NK-92 treated with Interleukin-12 subunit alpha and Interleukin-12 subunit beta, amount 100 ng/mL, for 24 hours (cell line): Measurements from ENCODE around the gene ZBED1.
"Not testable (repeated sequence)": the region's sequence is repeated elsewhere in the genome, so short reads cannot be mapped to it uniquely, and the experiment has no call there.

Experiments
- DNase-seq: peaks from one replicate; lab custom pipeline; 2025; lab: John Stamatoyannopoulos, UW

ZBED1 gene

DNA sequence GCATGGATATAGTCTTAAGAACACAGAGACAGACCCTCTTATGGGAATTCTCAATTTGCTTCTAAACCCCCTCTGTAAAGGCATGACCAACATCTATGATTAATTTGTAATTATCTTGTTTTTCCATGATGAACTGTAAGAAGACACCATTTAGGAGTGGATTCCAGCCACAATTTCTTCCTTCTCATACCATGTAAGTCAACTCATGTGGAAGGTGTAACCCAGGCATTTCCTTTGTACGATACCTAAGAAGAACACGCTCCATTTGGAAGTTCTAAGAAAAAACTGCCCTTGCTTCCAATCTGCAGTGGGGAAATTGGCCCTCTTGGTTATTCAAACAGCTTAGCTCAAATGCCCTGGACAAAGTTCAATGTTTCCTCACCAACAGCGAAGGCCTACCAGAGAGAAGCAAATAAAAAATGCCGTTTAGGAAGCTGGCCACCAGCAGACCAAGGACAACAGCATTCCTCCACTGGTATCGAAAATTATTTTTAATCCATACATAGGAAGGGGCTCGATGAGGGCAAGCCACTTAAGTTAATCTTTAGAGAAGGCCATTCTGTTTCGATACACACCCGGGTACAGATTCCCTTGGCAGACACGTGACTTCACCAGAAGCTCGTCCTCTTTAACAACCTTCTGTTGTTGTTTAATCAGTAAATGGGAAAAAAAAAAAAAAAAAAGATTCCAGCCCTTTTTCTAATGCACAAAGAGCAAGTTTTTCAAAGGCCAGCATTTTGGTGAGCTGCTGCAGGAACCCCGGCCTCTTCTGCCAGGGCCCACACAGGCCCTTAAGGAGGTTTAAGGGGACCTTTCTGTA lies 2.6 kb downstream of the ZBED1 start:
- no peak for DNase-seq

DNA sequence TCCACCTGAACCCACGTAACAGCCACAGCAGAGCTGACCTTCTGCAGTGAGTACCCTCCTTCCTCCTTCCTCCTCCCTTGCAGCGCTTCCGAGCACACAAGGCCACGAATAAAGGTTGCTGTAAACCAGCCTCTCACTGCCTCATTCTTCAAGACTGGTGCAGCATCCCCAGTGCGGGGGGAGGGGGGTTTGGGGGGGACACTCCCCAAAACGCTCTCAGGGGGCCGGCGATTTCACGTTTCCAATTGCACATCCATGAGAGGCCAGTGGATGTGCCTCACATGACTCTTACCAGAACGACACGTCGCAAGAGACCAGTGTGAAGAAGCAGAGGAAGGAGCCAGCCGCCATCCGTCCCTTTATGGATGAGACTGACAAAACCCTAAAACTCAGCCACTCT lies 5.2 kb downstream of the ZBED1 start:
- no peak for DNase-seq

DNA sequence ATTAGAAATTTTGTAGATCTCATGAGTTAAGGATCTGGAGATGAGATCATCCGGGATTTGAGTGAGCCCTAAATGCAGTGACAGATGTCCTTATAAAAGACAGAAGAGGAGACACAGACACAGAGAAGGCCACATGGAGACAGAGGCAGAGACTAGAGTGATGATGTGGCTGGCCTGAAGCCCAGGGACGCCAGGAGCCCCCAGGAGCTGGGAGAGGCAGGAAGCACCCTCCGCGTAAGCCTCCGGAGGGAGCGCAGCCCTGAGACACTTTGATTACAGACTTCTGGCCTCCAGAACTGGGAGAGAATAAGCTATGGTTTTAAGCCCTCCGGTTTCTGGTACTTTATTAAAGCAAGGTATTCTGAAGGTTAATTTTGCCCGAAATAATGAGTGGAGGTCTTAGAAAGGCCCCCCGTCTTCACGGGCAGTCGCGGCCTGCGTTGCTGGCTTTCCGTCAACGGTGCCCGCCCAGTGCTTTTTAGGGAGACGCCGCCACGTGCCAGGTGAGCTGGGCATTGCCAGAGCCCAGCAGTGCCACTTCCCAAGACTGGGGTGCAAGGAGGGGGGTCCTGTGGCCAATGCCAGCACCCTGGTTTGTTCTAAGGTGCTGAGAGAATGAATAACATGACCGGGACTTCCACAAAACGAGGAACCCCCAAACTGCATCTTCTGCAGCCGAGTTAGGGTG lies 8.1 kb downstream of the ZBED1 start:
- no peak for DNase-seq

DNA sequence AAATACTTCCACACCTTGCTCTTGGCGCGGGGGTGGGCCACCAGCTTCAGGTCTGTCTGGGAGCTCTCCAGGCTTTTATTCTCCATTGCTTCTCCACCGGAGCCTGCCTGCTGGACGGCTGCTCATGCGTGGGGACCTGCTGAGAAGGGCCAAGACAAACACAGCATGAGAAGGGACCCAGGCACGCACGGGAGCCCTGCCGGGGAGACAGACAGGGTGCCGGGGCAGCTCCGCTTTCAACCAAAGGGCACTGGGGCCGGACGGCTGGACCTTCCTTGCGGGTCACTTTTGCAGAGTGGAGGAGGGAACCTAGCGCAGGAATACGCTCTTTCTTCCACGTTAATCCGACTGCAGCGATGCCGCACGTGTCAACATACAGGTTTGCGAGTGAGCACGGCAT lies 10.1 kb downstream of the ZBED1 start:
- DNase-seq = no peak

DNA sequence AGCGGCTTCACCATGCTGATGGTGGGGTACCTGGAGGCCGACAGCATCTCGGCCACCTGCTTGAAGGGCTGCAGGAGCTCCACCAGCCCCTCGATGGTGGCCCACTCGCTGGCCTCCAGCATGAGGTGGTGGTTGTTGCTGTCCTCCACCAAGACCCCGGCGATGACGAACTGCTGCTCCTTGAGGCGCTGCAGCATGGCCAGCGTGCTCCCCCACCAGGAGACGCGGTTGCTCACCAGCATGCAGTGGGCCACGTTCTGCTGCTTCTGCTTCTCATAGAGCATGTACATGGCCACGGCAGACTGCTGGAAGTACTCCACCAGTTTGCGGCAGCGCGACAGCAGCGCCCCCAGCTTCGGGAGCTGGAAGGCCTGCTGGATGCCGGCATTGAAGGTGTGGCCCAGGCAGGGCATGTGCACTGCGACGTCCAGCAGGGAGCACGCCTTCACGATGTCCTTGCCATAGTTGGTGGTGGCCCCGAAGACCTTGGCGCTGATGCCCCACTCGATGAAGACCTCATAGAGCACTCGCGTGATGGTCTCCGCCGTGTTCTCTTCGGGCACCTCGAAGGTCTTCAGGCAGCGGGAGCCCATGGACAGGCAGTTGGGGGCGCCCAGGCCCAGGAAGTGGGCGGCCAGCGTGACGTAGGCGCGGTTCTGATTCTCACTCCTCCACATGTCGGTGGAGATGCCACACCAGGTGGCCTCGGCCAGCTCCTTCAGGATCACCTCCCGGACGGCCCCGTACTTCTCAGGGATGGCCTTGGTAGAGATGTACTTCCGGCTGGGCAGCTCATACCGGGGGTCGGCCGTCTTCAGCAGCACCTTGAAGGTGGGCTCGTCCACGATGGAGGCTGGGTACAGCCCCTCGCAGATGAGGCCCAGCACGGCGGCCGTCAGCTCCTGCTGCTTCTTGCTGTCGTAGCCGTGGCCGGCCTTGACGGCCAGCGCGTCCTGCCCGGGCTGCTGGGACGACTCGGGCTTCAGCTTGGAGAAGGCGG lies 11.0 kb downstream of the ZBED1 start:
- DNase-seq = no peak

DNA sequence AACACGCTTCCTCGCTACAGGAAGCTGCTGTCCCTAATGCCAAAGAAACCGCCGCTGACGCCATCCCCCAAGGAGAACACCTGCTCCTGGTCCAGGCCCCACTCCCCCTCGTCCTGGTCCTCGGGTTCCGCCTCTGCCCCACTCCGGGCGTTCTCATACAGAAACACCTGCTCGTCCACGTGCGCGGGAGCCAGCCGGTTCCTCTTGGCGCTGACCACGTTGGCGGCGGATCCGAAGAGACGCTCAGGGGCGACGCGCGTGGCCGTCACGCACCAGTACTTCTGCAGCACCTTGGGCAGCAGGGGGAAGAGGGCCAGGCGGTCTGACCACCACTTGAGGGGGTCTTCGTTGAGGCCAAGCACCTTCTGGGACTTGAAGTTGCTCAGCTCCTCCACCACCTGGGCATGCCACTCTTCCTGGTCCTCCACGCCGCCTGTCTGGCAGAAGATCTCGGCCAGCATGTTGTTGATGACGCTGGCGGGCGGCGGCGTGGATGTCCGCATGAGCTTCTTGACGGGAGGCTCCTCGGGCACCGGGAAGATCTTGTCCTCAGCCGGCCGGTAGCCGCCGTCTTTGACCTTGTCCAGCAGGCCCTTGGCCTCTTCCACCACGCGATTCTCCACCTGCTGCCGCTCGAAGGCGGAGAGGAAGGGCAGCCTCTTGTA lies 12.0 kb downstream of the ZBED1 start:
- no peak for DNase-seq

DNA sequence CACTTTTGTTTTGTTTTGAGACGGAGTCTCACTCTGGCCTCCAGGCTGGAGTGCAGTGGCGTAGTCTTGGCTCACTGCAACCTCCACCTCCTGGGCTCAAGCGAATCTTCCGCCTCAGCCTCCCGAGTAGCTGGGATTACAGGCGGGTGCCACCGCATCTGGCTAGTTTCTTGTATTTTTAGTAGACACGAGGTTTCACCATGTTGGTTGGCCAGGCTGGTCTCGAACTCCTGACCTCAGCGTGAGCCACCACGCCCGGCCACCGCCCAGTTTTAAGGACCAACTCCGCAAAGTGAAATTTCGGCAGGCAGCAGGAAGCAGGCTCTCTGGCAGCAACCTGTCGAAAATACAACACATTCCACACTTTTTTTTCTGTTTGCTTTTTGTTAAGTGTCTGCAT lies 13.4 kb downstream of the ZBED1 start:
- DNase-seq = no peak

DNA sequence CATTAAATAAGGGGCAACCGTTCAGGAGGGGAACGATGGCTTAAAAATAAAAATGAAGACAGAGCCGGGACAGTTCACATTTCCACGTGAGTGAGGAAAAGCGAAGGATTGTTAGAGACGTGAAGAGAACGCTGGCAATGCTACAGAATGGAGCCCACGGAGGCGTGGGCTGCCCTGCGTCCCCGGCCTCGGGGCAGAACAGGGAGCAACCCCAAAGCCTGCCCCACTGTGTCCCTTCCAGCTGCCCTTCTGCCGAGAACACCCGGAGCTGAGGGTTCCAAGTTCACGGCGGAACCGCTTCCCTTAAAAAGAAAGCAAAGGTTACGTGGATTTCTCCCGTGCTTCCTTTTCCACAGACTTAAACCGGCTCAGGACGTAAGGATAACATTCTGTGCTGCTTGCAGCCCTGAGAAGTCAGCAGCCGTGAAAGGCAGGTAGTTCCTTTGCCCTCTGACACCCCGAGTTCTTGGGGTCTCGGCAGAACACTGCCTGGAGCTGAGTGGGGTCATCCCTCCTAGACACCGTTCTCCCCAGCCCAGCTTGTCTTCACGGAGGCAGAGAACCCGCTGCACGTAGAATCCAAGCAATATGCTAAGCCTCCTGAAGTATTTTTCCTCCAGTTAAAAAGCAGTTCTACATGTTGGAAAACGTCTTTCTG lies 14.2 kb downstream of the ZBED1 start:
- no peak for DNase-seq

DNA sequence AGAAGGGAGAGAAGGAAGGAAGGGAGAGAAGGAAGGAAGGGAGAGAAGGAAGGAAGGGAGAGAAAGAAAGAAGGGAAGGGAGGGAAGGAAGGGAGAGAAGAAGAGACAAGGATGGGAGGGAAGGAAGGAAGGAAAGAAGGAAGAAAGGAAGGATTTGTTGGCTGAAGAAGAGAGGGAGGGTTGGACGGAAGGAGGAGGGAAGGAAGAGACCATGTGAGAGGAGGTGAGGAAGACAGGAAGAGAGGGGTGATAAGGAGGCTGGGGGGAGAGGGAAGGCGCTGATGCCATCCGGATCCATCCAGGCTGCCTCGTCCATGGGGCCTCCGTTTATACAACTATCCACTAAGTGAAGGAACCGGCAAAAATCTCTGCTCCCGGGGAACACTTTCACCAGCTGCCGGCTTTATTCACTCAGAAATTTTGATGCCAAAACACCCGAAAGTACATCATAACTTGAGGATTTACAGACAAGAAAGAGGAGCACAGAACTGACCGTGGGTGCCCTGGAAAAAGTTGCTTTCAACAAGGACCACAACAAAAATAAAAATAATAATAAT lies 14.9 kb downstream of the ZBED1 start:
- DNase-seq = no peak

DNA sequence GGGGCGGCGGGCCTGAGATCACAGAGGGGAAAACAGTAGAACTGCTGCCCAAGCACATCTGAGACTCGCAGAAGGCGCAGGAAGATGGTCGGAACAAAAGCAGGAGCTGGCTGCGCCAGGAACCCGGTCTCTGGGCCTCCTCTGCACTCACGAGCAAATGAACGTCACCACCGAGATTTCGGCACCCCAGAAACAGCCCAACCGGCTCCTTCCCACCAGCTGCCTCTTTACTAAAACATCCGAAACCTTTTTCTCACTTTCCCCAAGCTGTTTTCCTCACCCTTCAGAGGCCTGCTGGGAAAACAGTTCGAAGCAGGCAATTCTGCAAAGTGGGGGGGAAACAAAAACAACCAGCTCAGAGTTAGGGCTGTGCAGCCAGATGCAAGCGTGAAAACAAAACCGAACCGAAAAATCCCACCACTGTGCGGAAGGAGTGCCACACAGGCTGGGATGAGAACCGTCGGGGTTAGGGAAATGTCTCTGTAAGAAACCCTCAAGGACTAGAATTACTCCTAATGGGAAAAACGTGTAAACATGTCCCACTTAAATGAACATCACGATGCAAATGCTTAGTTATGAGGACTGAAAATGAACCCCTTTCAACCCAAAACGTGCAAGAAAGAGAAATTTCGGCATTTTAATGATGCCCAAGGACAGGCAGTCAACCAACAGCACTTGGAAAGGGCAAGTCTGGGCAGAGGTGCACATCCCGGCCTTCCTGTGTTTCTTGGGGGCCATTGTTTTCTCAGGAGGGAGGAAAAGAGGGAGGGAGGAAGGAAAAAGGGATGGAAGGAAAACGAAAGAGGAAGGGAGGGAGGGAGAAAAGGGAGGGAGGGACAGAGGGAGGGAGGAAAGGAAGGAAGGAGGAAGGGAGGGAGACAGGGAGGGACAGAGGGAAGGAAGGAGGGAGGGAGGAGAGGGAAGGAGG lies 15.8 kb downstream of the ZBED1 start:
- no peak for DNase-seq

DNA sequence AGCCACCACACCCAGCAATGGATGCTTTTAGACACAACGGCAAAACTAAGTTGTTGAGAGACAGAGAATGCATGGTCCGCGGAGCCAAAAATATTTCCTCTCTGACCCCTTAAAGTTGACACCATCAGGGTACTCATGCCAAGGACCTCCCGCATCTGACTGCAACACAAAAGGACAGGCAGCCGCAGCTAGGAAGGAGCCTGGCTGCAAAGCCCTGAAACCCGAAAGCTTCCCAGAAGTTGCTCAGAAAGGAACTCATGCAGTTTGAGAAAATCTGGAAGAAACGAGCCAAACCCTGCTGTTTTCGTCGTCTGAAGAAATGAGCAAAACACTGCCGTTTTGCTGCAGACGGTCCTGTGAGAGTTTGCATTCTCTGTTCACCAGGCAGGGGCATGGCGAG lies 16.5 kb downstream of the ZBED1 start:
- no peak for DNase-seq

DNA sequence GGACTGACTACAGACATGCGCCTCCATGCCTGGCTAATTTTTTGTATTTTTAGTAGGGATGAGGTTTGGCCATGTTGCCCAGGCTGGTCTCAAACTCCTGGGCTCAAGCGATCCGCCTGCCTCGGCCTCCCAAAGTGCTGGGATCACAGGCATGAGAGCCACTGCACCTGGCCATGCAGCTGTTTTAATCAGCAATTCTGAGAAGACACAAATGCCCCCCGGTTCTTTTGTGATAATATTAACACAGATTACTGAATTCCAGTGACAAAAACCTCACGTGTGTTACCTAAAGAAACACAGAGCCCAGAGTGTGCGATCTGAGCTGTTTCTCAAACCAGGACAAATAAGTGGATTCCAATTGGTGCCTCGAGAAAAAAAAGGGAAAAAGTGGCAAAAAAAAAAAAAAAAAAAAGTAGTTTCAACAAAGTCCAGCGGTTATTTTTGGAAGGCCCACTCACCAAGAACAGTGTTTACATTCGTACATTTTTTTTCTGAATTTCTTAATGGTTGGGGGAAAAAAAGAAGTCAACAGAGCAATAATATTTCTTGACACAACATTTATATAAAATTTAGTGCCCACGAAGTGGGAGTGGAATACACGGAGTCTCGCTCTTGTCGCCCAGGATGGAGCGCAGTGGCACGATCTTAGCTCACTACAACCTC lies 17.2 kb downstream of the ZBED1 start:
- no peak for DNase-seq

DNA sequence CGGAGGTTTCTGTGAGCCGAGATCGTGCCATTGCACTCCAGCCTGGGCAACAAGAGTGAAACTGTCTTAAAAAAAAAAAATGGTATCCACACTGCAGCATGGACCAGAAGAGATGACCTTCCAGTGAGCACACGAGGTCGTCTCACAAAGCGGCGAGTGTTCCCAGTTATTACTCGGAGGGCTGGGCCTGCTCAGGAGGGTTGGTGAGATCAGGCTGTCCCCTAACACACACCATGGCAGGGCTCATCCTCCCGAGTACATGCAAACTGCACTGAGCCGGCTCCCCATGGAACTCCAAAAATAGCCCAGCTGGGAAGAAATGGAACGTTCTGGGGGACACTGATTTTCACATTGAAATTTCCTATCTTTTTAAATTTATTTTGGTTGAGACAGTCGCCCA lies 19.2 kb downstream of the ZBED1 start:
- not testable (repeated sequence) for DNase-seq

DNA sequence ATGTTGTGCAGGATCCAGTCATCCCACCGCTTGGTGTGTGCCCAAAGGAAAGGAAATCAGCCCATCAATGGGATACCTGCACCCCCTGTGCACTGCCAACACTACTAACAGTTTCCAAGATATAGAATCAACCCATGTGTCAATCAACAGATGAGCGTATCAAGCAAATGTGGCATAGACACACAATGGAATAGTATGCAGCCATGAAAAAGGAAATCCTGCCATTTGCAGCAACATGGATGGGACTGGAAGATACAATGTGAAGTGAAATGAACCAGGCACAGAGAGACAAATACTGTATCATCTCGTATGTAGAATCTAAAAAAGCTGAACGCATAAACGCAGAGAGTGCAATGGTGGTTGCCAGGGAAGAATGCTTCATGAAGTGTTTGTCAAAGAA lies 20.8 kb downstream of the ZBED1 start:
- DNase-seq = not testable (repeated sequence)

DNA sequence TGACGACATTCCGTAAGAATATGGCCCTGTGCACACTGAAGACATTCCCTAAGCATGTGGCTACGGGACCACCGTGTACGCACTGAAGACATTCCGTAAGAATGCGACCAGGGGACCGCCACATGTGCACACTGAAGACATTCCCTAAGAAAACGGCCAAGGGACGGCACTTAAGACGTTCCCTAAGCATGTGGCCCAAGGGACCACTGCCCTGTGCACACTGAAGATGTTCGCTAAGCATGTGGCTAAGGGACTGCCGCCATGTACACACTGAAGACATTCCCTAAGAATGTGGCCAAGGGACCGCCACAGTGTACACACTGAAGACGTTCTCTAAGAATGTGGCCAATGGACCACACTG lies 21.4 kb downstream of the ZBED1 start:
- DNase-seq = no peak

DNA sequence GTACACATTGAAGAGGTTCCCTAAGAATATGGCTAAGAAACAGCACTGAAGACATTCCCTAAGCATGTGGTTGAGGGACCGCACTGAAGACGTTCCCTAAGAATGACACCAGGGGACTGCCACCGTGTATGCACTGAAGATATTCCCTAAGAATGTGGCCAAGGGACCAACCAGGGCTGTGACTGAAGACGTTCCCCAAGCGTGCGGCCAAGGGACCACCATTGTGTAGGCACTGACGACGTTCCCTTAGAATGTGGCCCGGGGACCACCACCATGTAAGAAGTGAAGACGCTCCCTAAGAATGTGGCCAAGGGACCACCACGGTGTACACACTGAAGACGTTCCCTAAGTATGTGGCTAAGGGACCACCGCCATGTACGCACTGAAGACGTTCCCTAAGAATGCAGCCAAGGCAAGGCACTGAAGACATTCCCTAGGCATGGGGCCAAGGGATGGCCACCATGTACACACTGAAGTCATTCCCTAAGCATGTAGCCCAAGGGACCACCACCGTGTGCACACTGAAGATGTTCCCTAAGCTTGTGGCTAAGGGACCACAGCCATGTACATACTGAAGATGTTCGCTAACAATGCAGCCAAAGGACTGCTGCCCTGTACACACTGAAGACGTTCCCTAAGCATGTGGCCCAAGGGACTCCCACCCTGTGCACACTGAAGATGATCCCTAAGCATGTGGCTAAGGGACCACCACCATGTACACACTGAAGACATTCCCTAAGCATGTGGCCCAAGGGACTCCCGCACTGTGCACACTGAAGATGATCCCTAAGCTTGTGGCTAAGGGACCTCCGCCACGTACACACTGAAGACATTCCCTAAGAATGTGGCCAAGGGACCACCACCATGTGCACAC lies 22.0 kb downstream of the ZBED1 start:
- no peak for DNase-seq

DNA sequence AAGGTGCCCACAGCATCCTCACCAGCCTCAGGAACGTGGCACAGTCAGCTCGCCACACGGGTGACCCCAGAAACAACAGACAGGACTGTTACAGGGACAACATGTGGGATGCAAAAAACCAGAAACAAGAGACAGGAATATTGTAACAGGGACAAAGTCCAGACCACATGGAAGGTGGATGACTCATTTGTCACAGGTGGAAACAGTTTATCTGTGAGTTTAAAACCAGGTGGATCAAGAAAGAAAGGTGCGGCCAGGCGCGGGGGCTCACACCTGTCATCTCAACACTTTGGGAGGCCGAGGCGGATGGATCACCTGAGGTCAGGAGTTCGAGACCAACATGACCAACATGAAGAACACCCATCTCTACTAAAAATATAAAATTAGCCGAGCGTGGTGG lies 23.5 kb downstream of the ZBED1 start:
- not testable (repeated sequence) for DNase-seq

DNA sequence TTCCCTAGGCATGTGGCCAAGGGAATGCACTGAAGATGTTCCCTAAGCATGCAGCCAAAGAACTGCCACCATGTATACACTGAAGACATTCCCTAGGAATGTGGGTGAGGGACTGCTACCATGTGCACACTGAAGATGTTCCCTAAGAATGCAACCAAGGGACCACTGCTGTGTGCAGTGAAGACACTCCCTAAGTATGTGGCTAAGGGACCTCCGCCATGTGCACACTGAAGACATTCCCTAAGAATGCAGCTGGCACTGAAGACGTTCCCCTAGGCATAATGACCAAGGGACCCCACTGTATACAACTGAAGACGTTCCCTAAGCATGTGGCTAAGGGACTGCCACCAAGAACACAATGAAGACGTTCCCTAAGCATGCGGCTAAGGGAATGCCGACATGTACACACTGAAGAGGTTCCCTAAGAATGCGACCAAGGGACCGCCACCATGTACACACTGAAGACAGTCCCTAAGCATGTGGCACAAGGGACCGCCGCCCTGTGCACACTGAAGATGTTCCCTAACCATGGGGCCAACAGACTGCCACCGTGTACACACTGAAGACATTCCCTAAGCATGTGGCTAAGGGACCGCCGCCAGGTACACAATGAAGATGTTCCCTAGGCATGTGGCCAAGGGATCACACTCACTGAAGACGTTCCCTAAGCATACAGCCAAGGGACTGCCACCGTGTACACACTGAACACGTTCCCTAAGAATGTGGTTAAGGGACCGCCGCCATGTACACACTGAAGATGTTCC lies 25.6 kb downstream of the ZBED1 start:
- no peak for DNase-seq
